ENCODE data around the gene CA5B. TPM values are rescaled to one million over a fixed set of nuclear protein-coding genes. Genes with fewer than 3 reads are reported as not detected.

The CA5B gene
- total RNA-seq, 4 donors from 2014 or later: 1.1 to 69.3 (median 4.7) TPM

GRCh38 chrX:15804563-15804962, 66.5 kb downstream of the CA5B start:
- in situ Hi-C loops (cut with MboI; ENCODE audit: low pct_ligation_motif_present in 1 of 4, low pct_unique_long_range_greater_than_20kb in 1 of 4, low sequenced_read_pairs in 3 of 4) (loop anchor here in 1 of 4 donors (25.0 kb wide), 1 partner anchor 633 kb away; no protein-coding TSS in a partner anchor), intact Hi-C loops (cut with DNase I; ENCODE audit: low total_unique reads) (no loop called here)
- H3K4me3 ChIP-seq: no peak overlapping the region
- no peaks in the 10 kb centered on the region for H3K36me3 ChIP-seq
- H3K27me3 ChIP-seq: no peaks in the 10 kb centered on the region
- H3K9me3 ChIP-seq: no peaks in the 10 kb centered on the region
- no peak for DNase-seq
- H3K4me1 ChIP-seq: no peaks in the 10 kb centered on the region
- no peak for TF ChIP-seq EP300 (IDR thresholded peaks at IDR 0.05; ENCODE audit: low read depth)
- TF ChIP-seq CTCF (IDR thresholded peaks at IDR 0.05): no peak
- TF ChIP-seq POLR2AphosphoS5 (IDR thresholded peaks at IDR 0.05): no peak
- H3K27ac ChIP-seq: no peak overlapping the region

GRCh38 chrX:15808254-15808653, 70.2 kb downstream of the CA5B start:
- intact Hi-C loops (cut with DNase I; ENCODE audit: low total_unique reads): no loop called here
- Histone ChIP-seq H3K27me3 (no peaks in the 10 kb centered on the region), H3K36me3 (no peaks in the 10 kb centered on the region), H3K9me3 (no peaks in the 10 kb centered on the region), H3K4me3 (no peak overlapping the region), H3K4me1 (no peaks in the 10 kb centered on the region), H3K27ac (no peak overlapping the region)
- DNase-seq: no peak
- 98 to 100% methylated on average over 3 to 4 of the region's 4 CpGs for WGBS, 2 donors (ENCODE audit: low coverage in 1 of 2)
- TF ChIP-seq POLR2AphosphoS5 (IDR thresholded peaks at IDR 0.05) (no peak), EP300 (IDR thresholded peaks at IDR 0.05; ENCODE audit: low read depth) (no peak), POLR2A (IDR thresholded peaks at IDR 0.05) (no peak), CTCF (IDR thresholded peaks at IDR 0.05) (no peak)
- in situ Hi-C loops (cut with MboI; ENCODE audit: low pct_ligation_motif_present in 1 of 4, low pct_unique_long_range_greater_than_20kb in 1 of 4, low sequenced_read_pairs in 3 of 4): loop anchor here in 1 of 4 donors (25.0 kb wide), 1 partner anchor 629 kb away; no protein-coding TSS in a partner anchor

- TF ChIP-seq CTCF (IDR thresholded peaks at IDR 0.05) (no peak), POLR2AphosphoS5 (IDR thresholded peaks at IDR 0.05) (no peak), EP300 (IDR thresholded peaks at IDR 0.05; ENCODE audit: low read depth) (no peak)
- H3K9me3 ChIP-seq: no peaks in the 10 kb centered on the region
- H3K36me3 ChIP-seq: no peaks in the 10 kb centered on the region
- WGBS, 2 donors (ENCODE audit: low coverage in 1 of 2): 90 to 94% methylated on average over 2 to 8 of the region's 8 CpGs
- intact Hi-C loops (cut with DNase I; ENCODE audit: low total_unique reads) (no loop called here), in situ Hi-C loops (cut with MboI; ENCODE audit: low pct_ligation_motif_present in 1 of 4, low pct_unique_long_range_greater_than_20kb in 1 of 4, low sequenced_read_pairs in 3 of 4) (loop anchor here in 1 of 4 donors (25.0 kb wide), 1 partner anchor 625 kb away; no protein-coding TSS in a partner anchor)
- DNase-seq: no peak
- no peaks in the 10 kb centered on the region for H3K4me1 ChIP-seq
- H3K4me3 ChIP-seq: no peak overlapping the region
- no peak overlapping the region for H3K27ac ChIP-seq
- H3K27me3 ChIP-seq: no peaks in the 10 kb centered on the region
These were observed 74.3 kb downstream of the CA5B start for GRCh38 chrX:15812192-15812938.

- H3K27me3 ChIP-seq: no peaks in the 10 kb centered on the region
- TF ChIP-seq POLR2AphosphoS5 (IDR thresholded peaks at IDR 0.05): no peak
- TF ChIP-seq EP300 (IDR thresholded peaks at IDR 0.05; ENCODE audit: low read depth): no peak
- TF ChIP-seq POLR2A (IDR thresholded peaks at IDR 0.05): no peak
- TF ChIP-seq CTCF (IDR thresholded peaks at IDR 0.05): no peak
- no peaks in the 10 kb centered on the region for H3K36me3 ChIP-seq
- H3K4me3 ChIP-seq: no peak overlapping the region
- intact Hi-C loops (cut with DNase I; ENCODE audit: low total_unique reads): no loop called here
- 73% methylated on average over 1 of the region's 1 CpG; no CpG with 5 or more reads in 1 of the 2 donors for WGBS, 2 donors (ENCODE audit: low coverage in 1 of 2)
- DNase-seq: no peak
- H3K4me1 ChIP-seq: no peaks in the 10 kb centered on the region
- no peak overlapping the region for H3K27ac ChIP-seq
- H3K9me3 ChIP-seq: no peaks in the 10 kb centered on the region
- in situ Hi-C loops (cut with MboI; ENCODE audit: low pct_ligation_motif_present in 1 of 4, low pct_unique_long_range_greater_than_20kb in 1 of 4, low sequenced_read_pairs in 3 of 4): loop anchor here in 1 of 4 donors (25.0 kb wide), 1 partner anchor 624 kb away; no protein-coding TSS in a partner anchor
These were observed 75.3 kb downstream of the CA5B start for GRCh38 chrX:15813416-15813815.
